Measurements from ENCODE around the gene ATP8B3. TPM values are rescaled to one million over a fixed set of nuclear protein-coding genes. Genes with fewer than 3 reads are reported as not detected.

Gene ATP8B3
- total and polyA plus RNA-seq, 3 donors from 2014 or later: 33.2 to 84.2 (median 38.0) TPM

DNA sequence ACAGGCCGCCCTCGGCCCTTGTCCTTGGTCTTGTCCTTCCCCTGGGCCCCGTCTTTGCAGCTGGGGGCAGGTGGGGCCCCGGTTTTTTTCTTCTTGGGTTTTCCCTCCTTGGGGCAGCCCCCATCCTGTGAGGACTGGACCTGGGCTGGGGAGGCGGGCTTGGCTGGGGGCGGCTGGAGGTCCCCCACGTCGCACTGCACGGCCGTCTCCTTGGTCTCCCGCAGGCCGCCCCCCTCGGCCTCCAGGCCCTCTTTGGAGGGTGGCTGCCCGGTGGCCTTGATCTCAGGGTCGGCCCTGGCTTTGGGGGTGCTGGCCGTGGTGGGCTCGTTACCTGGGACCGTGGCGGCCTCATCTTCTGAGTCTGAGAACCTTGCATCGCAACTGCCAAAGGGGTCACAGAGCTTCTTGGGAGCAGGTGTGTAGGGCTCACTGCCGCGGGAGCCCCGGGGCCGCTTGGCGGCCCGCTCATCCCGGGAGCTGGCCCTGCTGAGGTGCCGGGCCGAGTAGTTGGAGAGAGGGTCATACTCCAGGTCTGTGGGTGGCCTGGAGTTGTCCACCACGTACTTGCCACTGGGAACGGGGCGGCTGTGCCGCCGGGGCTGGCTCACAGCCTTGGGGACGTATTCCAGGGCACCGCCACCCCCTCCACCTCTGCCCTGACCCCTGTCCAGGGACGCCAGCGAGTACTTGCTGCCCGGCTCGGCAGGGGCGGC, 15.6 kb upstream of the ATP8B3 start:
- Histone ChIP-seq H3K9me3 (no peaks in the 10 kb centered on the region), H3K4me1 (peaks cover 27% of the 10 kb centered on the region), H3K27me3 (no peaks in the 10 kb centered on the region), H3K27ac (peak overlapping the region; percentile 71 to 76), H3K4me3 (no peak overlapping the region), H3K36me3 (ENCODE audit: low read depth, missing control alignments) (no peaks in the 10 kb centered on the region)
- intact Hi-C loops (cut with DNase I; ENCODE audit: low total_unique reads): no loop called here
- TF ChIP-seq POLR2A (IDR thresholded peaks at IDR 0.05): no peak
- TF ChIP-seq, protein P1, sequence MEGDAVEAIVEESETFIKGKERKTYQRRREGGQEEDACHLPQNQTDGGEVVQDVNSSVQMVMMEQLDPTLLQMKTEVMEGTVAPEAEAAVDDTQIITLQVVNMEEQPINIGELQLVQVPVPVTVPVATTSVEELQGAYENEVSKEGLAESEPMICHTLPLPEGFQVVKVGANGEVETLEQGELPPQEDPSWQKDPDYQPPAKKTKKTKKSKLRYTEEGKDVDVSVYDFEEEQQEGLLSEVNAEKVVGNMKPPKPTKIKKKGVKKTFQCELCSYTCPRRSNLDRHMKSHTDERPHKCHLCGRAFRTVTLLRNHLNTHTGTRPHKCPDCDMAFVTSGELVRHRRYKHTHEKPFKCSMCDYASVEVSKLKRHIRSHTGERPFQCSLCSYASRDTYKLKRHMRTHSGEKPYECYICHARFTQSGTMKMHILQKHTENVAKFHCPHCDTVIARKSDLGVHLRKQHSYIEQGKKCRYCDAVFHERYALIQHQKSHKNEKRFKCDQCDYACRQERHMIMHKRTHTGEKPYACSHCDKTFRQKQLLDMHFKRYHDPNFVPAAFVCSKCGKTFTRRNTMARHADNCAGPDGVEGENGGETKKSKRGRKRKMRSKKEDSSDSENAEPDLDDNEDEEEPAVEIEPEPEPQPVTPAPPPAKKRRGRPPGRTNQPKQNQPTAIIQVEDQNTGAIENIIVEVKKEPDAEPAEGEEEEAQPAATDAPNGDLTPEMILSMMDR (IDR thresholded peaks at IDR 0.05): no peak
- WGBS, 2 donors: 68 to 70% methylated on average over 12 to 29 of the region's 41 CpGs
- no peak for DNase-seq

DNA sequence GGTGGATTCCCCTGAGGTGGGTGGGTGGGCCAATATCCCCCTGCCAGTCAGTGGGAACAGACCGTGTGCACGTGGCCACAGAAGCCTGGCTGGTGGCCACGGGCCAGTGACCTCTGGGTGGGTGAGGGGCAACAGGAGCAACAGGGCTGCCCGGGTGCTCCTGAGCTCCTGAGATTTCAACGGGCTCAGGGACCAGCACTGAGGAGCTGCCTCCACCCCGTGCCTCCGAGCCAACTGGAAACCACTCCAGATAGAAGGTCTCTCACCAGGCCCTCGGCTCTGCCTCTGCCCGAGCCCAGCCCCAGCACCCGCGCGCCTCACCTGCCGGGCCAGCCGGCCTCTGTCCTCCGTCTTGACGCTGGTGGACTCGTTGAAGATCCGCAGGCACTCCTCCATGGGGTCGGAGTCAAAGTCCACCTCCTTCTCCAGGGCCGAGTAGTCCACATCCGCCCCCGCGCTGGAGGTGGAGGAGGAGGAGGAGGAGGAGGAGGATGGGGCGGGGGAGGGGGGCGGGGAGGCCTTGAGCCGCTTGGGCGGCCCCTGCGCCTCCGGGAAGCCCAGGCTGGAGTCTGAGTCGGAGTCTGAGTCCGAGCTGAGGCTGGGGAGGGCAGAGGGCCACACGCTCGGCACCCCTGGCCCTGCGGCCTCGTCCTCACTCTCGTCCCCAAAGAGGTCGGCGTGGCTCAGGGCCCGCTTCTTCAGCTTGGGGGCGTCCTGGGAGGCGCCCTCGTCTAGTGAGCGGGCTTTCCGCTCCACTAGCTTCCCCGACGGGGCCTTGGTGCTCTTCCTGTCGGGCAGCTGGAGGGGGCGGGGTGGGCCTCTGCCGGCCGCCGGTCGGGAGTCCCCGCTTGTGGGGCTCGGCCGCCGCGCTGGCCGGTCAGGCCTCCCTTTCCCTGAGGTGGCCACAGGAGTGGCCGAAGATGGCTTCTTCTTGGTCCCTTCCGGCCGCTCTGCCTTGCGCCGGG, 14.8 kb upstream of the ATP8B3 start:
- 38 to 58% methylated on average over 12 to 60 of the region's 63 CpGs for WGBS, 2 donors
- Histone ChIP-seq H3K36me3 (ENCODE audit: low read depth, missing control alignments) (no peaks in the 10 kb centered on the region), H3K27me3 (no peaks in the 10 kb centered on the region), H3K9me3 (no peaks in the 10 kb centered on the region), H3K4me3 (peak overlapping the region; percentile 18 to 58), H3K4me1 (peaks cover 19% of the 10 kb centered on the region), H3K27ac (peak overlapping the region; percentile 71 to 76)
- intact Hi-C loops (cut with DNase I; ENCODE audit: low total_unique reads): no loop called here
- DNase-seq: peak; percentile 66
- no peak for TF ChIP-seq POLR2A (IDR thresholded peaks at IDR 0.05)
- TF ChIP-seq, protein P1 (IDR thresholded peaks at IDR 0.05): no peak

DNA sequence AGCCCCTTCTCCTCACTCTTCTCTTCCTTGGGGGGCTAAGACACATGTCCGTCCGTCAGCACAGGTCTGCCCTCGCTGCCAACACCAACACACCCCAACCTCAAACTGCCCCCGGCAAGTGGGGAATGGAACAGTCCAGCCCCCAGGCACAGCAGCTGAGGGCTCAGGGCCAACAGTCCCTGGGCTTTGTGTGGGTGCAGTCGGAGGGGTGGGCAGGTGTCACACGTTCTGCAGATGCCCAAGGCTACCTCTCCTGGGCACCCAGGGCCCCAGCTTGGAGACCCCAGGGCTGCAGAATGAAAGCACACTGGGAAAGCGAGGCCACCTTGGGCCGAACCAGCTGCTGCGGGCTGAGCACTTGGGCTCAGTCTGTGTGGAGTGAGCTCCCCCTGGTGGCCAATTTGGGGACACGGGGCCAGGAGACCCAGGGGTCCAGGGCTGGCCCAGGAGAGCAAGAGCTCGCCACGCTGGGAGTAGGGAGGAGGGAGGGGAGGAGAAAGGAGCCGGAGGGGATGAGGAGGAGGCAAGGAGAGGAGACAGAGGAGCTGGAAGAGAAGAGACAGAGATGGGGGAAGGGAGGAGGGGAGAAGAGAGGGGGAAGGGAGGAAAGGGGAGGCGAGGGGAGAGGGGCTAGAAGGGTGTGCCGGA, 14.0 kb upstream of the ATP8B3 start:
- Histone ChIP-seq H3K9me3 (no peaks in the 10 kb centered on the region), H3K36me3 (ENCODE audit: low read depth, missing control alignments) (no peaks in the 10 kb centered on the region), H3K27me3 (no peaks in the 10 kb centered on the region), H3K4me3 (peak overlapping the region; percentile 18 to 58), H3K4me1 (peaks cover 19% of the 10 kb centered on the region), H3K27ac (peak overlapping the region; percentile 71 to 76)
- intact Hi-C loops (cut with DNase I; ENCODE audit: low total_unique reads): no loop called here
- 22 to 39% methylated on average over 14 to 15 of the region's 15 CpGs for WGBS, 2 donors
- TF ChIP-seq POLR2A (IDR thresholded peaks at IDR 0.05): no peak
- TF ChIP-seq, protein P1 (IDR thresholded peaks at IDR 0.05): peak; percentile 94 to 95 (median 95)
- peak; percentile 89 for DNase-seq

DNA sequence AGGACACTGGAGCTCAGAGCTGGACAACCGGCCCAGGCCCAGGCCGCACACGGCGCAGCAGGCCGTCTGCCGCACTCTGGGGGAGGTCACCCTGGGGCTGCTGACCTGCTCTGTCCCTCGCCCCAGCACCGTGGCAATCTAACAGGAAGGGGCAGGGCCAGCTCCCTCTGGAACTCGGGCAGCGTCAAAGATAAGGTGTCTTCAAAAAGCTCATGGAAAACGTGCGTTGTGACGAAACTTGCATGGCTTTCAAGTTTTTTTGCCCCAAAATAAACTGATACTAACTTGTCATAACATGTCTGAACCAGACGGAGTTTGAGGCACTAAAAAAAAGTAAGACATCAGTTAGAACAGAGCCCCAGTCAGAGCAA, 12.2 kb upstream of the ATP8B3 start:
- Histone ChIP-seq H3K27ac (no peak overlapping the region), H3K4me3 (no peak overlapping the region), H3K4me1 (peaks cover 19% of the 10 kb centered on the region), H3K36me3 (ENCODE audit: low read depth, missing control alignments) (no peaks in the 10 kb centered on the region), H3K27me3 (no peaks in the 10 kb centered on the region), H3K9me3 (no peaks in the 10 kb centered on the region)
- WGBS, 2 donors: 59 to 61% methylated on average over 10 to 14 of the region's 14 CpGs
- TF ChIP-seq, protein P1 (IDR thresholded peaks at IDR 0.05): no peak
- no peak for TF ChIP-seq POLR2A (IDR thresholded peaks at IDR 0.05)
- intact Hi-C loops (cut with DNase I; ENCODE audit: low total_unique reads): no loop called here
- peak; percentile 65 for DNase-seq

Data from testis (tissue), 3 donors.